ENCODE results near the gene FAM200A.

- TF ChIP-seq SP2 (tag by site-specific recombination; IDR thresholded peaks at IDR 0.05) (no peak), ZNF214 (tag by site-specific recombination; IDR thresholded peaks at IDR 0.05; ENCODE audit: borderline replicate concordance) (no peak), KLF1 (tag by site-specific recombination; IDR thresholded peaks at IDR 0.05) (no peak), MYNN (tag by site-specific recombination; IDR thresholded peaks at IDR 0.05; ENCODE audit: borderline replicate concordance) (no peak), ZBTB17 (tag by site-specific recombination; IDR thresholded peaks at IDR 0.05) (no peak)
Measured at GRCh38 chr7:99554939-99555338, 3.0 kb upstream of the FAM200A start.
